WTC11 (cell line): ENCODE data around the gene IVD. TPM values are rescaled to one million over a fixed set of nuclear protein-coding genes. Genes with fewer than 3 reads are reported as not detected.
A peak's percentile ranks its signal among the peaks of the same experiment; 100 is the strongest.

Experiments used
- ATAC-seq: fragments of 200-7000 bp; cut with Tn5 transposase; 2 replicates; pipeline ENCODE4 v1.10.0; 2021; ENCODE audit warnings: mild to moderate bottlenecking, moderate library complexity
- CTCF ChIA-PET: fragments of 300-600 bp; sonication (Branson Sonifier 250); formaldehyde crosslinking; loops from one replicate; lab custom pipeline; 2021; ENCODE audit warnings: antibody characterized with exemption; lab: Charles Lee
- POLR2A ChIA-PET: fragments of 350-600 bp; sonication (Branson Sonifier 250); formaldehyde crosslinking; loops from one replicate; lab custom pipeline; 2021; ENCODE audit warnings: antibody characterized with exemption; lab: Charles Lee
- DNase-seq: peaks from one replicate; pipeline ENCODE4 v3.0.0; 2021; ENCODE audit warnings: low spot score
- H3K27ac Mint-ChIP-seq: 2 replicates; pipeline ENCODE4 v1.8.0; 2021; ENCODE audit warnings: mixed read lengths
- H3K27me3 Mint-ChIP-seq: 2 replicates; pipeline ENCODE4 v1.8.0; 2021; ENCODE audit warnings: low read depth, mild to moderate bottlenecking, moderate library complexity, mixed read lengths
- H3K36me3 Mint-ChIP-seq: 2 replicates; pipeline ENCODE4 v1.8.0; 2021; ENCODE audit warnings: mixed read lengths
- H3K4me1 Mint-ChIP-seq: 2 replicates; pipeline ENCODE4 v1.8.0; 2022; ENCODE audit warnings: mixed read lengths
- H3K4me3 Mint-ChIP-seq: 2 replicates; pipeline ENCODE4 v1.8.0; 2021; ENCODE audit warnings: mild to moderate bottlenecking, moderate library complexity, mixed read lengths
- H3K9me3 Mint-ChIP-seq: 2 replicates; pipeline ENCODE4 v1.8.0; 2021; ENCODE audit warnings: mixed read lengths
- CBFB ChIP-seq: sonication (generic); formaldehyde crosslinking; IDR thresholded peaks from 2 replicates; pipeline ENCODE4 v1.8.1; 2022; ENCODE audit warnings: mild to moderate bottlenecking, low read depth, missing genetic modification reagents
- CREB1 ChIP-seq: sonication (generic); formaldehyde crosslinking; IDR thresholded peaks from 2 replicates; pipeline ENCODE4 v1.8.0; 2023; ENCODE audit warnings: mild to moderate bottlenecking, missing genetic modification reagents
- EMX1 ChIP-seq: fragments of 250-450 bp; sonication (Bioruptor Pico); IDR thresholded peaks from 2 replicates; pipeline ENCODE4 v1.8.0; 2021; ENCODE audit warnings: mild to moderate bottlenecking
- ERG ChIP-seq: fragments of 250-450 bp; sonication (Bioruptor Pico); IDR thresholded peaks from 2 replicates; pipeline ENCODE4 v1.8.0; 2021; ENCODE audit warnings: mild to moderate bottlenecking
- FOXP1 ChIP-seq: sonication (generic); formaldehyde crosslinking; IDR thresholded peaks from 2 replicates; pipeline ENCODE4 v1.8.0; 2022; ENCODE audit warnings: missing genetic modification reagents, mild to moderate bottlenecking, moderate library complexity, borderline replicate concordance
- FOXP4 ChIP-seq: sonication (generic); formaldehyde crosslinking; IDR thresholded peaks from 2 replicates; pipeline ENCODE4 v1.8.0; 2022; ENCODE audit warnings: mild to moderate bottlenecking, missing genetic modification reagents
- GABPB1 ChIP-seq: sonication (generic); formaldehyde crosslinking; IDR thresholded peaks from 2 replicates; pipeline ENCODE4 v1.8.1; 2023; ENCODE audit warnings: mild to moderate bottlenecking, missing genetic modification reagents
- GRHL2 ChIP-seq: fragments of 250-450 bp; sonication (Bioruptor Pico); IDR thresholded peaks from 2 replicates; pipeline ENCODE4 v1.8.0; 2022; ENCODE audit warnings: mild to moderate bottlenecking, moderate library complexity; ENCODE audit not compliant: insufficient replicate concordance, severe bottlenecking
- MXD4 ChIP-seq: fragments of 250-450 bp; sonication (Bioruptor Pico); IDR thresholded peaks from 2 replicates; pipeline ENCODE4 v1.8.0; 2021; ENCODE audit warnings: mild to moderate bottlenecking, moderate library complexity, borderline replicate concordance
- NFE2L1 ChIP-seq: sonication (generic); formaldehyde crosslinking; IDR thresholded peaks from 2 replicates; pipeline ENCODE4 v1.8.1; 2023; ENCODE audit warnings: missing genetic modification reagents
- NFYB ChIP-seq: sonication (generic); formaldehyde crosslinking; conservative IDR thresholded peaks from 2 replicates; pipeline ENCODE4 v1.8.0; 2022; ENCODE audit warnings: low read depth, missing genetic modification reagents
- NR3C1 ChIP-seq: sonication (generic); formaldehyde crosslinking; conservative IDR thresholded peaks from 2 replicates; pipeline ENCODE4 v1.8.1; 2023; ENCODE audit warnings: low read depth, mild to moderate bottlenecking, missing genetic modification reagents
- PRRX2 ChIP-seq: fragments of 250-450 bp; sonication (Bioruptor Pico); IDR thresholded peaks from 2 replicates; pipeline ENCODE4 v1.8.0; 2021; ENCODE audit warnings: mild to moderate bottlenecking
- SMAD3 ChIP-seq: sonication (generic); formaldehyde crosslinking; IDR thresholded peaks from 2 replicates; pipeline ENCODE4 v1.8.0; 2022; ENCODE audit warnings: missing genetic modification reagents, mild to moderate bottlenecking, borderline replicate concordance
- SP1 ChIP-seq: sonication (generic); formaldehyde crosslinking; conservative IDR thresholded peaks from 2 replicates; pipeline ENCODE4 v1.8.1; 2022; ENCODE audit warnings: missing genetic modification reagents
- STAT6 ChIP-seq: sonication (generic); formaldehyde crosslinking; conservative IDR thresholded peaks from 2 replicates; pipeline ENCODE4 v1.8.1; 2023; ENCODE audit warnings: mild to moderate bottlenecking, low read depth, missing genetic modification reagents, moderate library complexity
- USF1 ChIP-seq: sonication (generic); formaldehyde crosslinking; IDR thresholded peaks from 2 replicates; pipeline ENCODE4 v1.8.0; 2022; ENCODE audit warnings: mild to moderate bottlenecking, missing genetic modification reagents
- ZBTB43 ChIP-seq: sonication (generic); formaldehyde crosslinking; IDR thresholded peaks from 2 replicates; pipeline ENCODE4 v1.8.1; 2023; ENCODE audit warnings: mild to moderate bottlenecking, missing genetic modification reagents
- ZNF138 ChIP-seq: sonication (generic); formaldehyde crosslinking; conservative IDR thresholded peaks from 2 replicates; pipeline ENCODE4 v1.8.1; 2022; ENCODE audit warnings: mild to moderate bottlenecking, moderate library complexity, missing genetic modification reagents
- ZNF219 ChIP-seq: sonication (generic); formaldehyde crosslinking; IDR thresholded peaks from 2 replicates; pipeline ENCODE4 v1.8.0; 2023; ENCODE audit warnings: missing genetic modification reagents, mild to moderate bottlenecking, borderline replicate concordance
- ZNF232 ChIP-seq: sonication (generic); formaldehyde crosslinking; IDR thresholded peaks from 2 replicates; pipeline ENCODE4 v1.8.0; 2022; ENCODE audit warnings: mild to moderate bottlenecking, missing genetic modification reagents
- ZNF396 ChIP-seq: fragments of 250-450 bp; sonication (Bioruptor Pico); IDR thresholded peaks from 2 replicates; pipeline ENCODE4 v1.8.0; 2021; ENCODE audit warnings: mild to moderate bottlenecking, moderate library complexity, borderline replicate concordance
- ZNF512 ChIP-seq: sonication (generic); formaldehyde crosslinking; IDR thresholded peaks from 2 replicates; pipeline ENCODE4 v1.8.1; 2022; ENCODE audit warnings: missing genetic modification reagents, borderline replicate concordance
- total RNA-seq: library from RNA; stranded (reverse); gene quantifications from 3 replicates; pipeline ENCODE4 v1.2.3, GENCODE V29; 2021

The IVD gene
- total RNA-seq, 1 experiment from 2014 or later = 96.1 TPM

GRCh38 chr15:40415226-40415625, 9.6 kb downstream of the IVD start:
- ChIA-PET CTCF (no interaction called here), POLR2A (no interaction called here)
- peaks cover 66% of the 10 kb centered on the region for H3K36me3 Mint-ChIP-seq
- TF ChIP-seq ERG = no peak
- peak overlapping the region; percentile 60; the same call in 1 of the 2 replicates for H3K27ac Mint-ChIP-seq
- no peaks in the 10 kb centered on the region for H3K4me1 Mint-ChIP-seq
- no peak overlapping the region for H3K4me3 Mint-ChIP-seq
- no peaks in the 10 kb centered on the region for H3K27me3 Mint-ChIP-seq
- no peak for ATAC-seq
- DNase-seq = no peak
- no peaks in the 10 kb centered on the region for H3K9me3 Mint-ChIP-seq

- no peak for ATAC-seq
- ChIA-PET CTCF (no interaction called here), POLR2A (no interaction called here)
- no peak overlapping the region for H3K4me3 Mint-ChIP-seq
- no peak for DNase-seq
- peaks cover 58% of the 10 kb centered on the region for H3K36me3 Mint-ChIP-seq
- H3K9me3 Mint-ChIP-seq = no peaks in the 10 kb centered on the region
- no peak overlapping the region for H3K27ac Mint-ChIP-seq
- TF ChIP-seq CBFB (CRISPR knock-in tag) = no peak
- TF ChIP-seq ZNF219 (CRISPR knock-in tag) = no peak
- no peak for TF ChIP-seq FOXP4 (CRISPR knock-in tag)
- no peak for TF ChIP-seq NR3C1 (CRISPR knock-in tag)
- TF ChIP-seq MXD4 (CRISPR knock-in tag) = no peak
- no peak for TF ChIP-seq ZNF138 (CRISPR knock-in tag)
- TF ChIP-seq CREB1 (CRISPR knock-in tag) = no peak
- no peak for TF ChIP-seq NFE2L1
- TF ChIP-seq ZNF512 = no peak
- TF ChIP-seq NFYB (CRISPR knock-in tag) = no peak
- no peak for TF ChIP-seq SP1 (CRISPR knock-in tag)
- H3K4me1 Mint-ChIP-seq = peaks cover 7% of the 10 kb centered on the region
- no peaks in the 10 kb centered on the region for H3K27me3 Mint-ChIP-seq
Observed at GRCh38 chr15:40416056-40416455, 10.5 kb downstream of the IVD start.

- Mint-ChIP-seq H3K4me3 (no peak overlapping the region), H3K27me3 (no peaks in the 10 kb centered on the region), H3K36me3 (peaks cover 39% of the 10 kb centered on the region), H3K4me1 (peaks cover 14% of the 10 kb centered on the region), H3K27ac (no peak overlapping the region; the same call in 1 of the 2 replicates), H3K9me3 (no peaks in the 10 kb centered on the region)
- POLR2A ChIA-PET = interaction anchor here (0.6 kb wide), 1 partner anchor 21 kb away, joined by 6 read pairs; no protein-coding TSS in a partner anchor
- CTCF ChIA-PET = interaction anchor here (1.2 to 8.5 kb wide), 5 partner anchors 11 to 143 kb away, joined by 3 to 98 read pairs (median 4); partner anchors contain the start of gene CCDC9B
- ATAC-seq (no peak), DNase-seq (no peak)
- no peak for TF ChIP-seq SMAD3
- TF ChIP-seq CREB1 (CRISPR knock-in tag) = no peak
- TF ChIP-seq ZNF219 (CRISPR knock-in tag) = no peak
- no peak for TF ChIP-seq STAT6 (CRISPR knock-in tag)
- no peak for TF ChIP-seq GRHL2 (CRISPR knock-in tag)
- TF ChIP-seq FOXP1 (CRISPR knock-in tag) = no peak
- TF ChIP-seq ZNF396 (CRISPR knock-in tag) = no peak
- no peak for TF ChIP-seq EMX1 (CRISPR knock-in tag)
- TF ChIP-seq ZNF232 (CRISPR knock-in tag) = no peak
- no peak for TF ChIP-seq ZBTB43 (CRISPR knock-in tag)
- TF ChIP-seq NFYB (CRISPR knock-in tag) = no peak
- TF ChIP-seq PRRX2 (CRISPR knock-in tag) = no peak
- TF ChIP-seq USF1 = no peak
- no peak for TF ChIP-seq GABPB1 (CRISPR knock-in tag)
Observed at GRCh38 chr15:40418126-40418525, 12.5 kb downstream of the IVD start.
